OCI-LY1 (cell line): Measurements from ENCODE around the gene FAM234B.

ENCODE experiments used
- H2AFZ ChIP-seq: fragments of 200-600 bp; sonication (generic), shearing (Covaris generic); 2 replicates; pipeline ENCODE4 v1.6.0; 2014; ENCODE audit warnings: antibody characterized with exemption, mild to moderate bottlenecking, low read length
- H3F3A ChIP-seq: fragments of 200-600 bp; sonication (generic), shearing (Covaris generic); 2 replicates; pipeline ENCODE4 v1.6.0; 2014; ENCODE audit warnings: mild to moderate bottlenecking, antibody characterized with exemption, low read length, moderate library complexity; ENCODE audit not compliant: insufficient read depth
- H3K27ac ChIP-seq: fragments of 200-600 bp; sonication (generic); 2 replicates; pipeline ENCODE4 v1.5.1; 2014; ENCODE audit warnings: low read length, mixed run types, mild to moderate bottlenecking, low read depth; ENCODE audit not compliant: poor library complexity, severe bottlenecking
- H3K27me3 ChIP-seq: fragments of 200-600 bp; sonication (generic); 2 replicates; pipeline ENCODE4 v1.6.0; 2014; ENCODE audit warnings: antibody characterized with exemption, mild to moderate bottlenecking, low read length, moderate library complexity; ENCODE audit not compliant: insufficient read depth
- H3K36me3 ChIP-seq: fragments of 200-600 bp; sonication (generic); 2 replicates; pipeline ENCODE4 v1.6.1; 2014; ENCODE audit warnings: mild to moderate bottlenecking, antibody characterized with exemption, low read length, moderate library complexity, mixed read lengths; ENCODE audit not compliant: insufficient read depth
- H3K4me1 ChIP-seq: fragments of 200-600 bp; sonication (generic); 2 replicates; pipeline ENCODE4 v1.5.1; 2014; ENCODE audit warnings: mild to moderate bottlenecking, low read length, moderate library complexity; ENCODE audit not compliant: insufficient read depth, severe bottlenecking
- H3K4me2 ChIP-seq: fragments of 200-600 bp; sonication (generic), shearing (Covaris generic); 2 replicates; pipeline ENCODE4 v1.6.1; 2014; ENCODE audit warnings: low read length
- H3K4me3 ChIP-seq: fragments of 200-600 bp; sonication (generic); 2 replicates; pipeline ENCODE4 v1.5.1; 2014; ENCODE audit warnings: low read length, low read depth, mild to moderate bottlenecking, mixed read lengths; ENCODE audit not compliant: poor library complexity, severe bottlenecking
- H3K79me2 ChIP-seq: fragments of 200-600 bp; shearing (Covaris generic); 2 replicates; pipeline ENCODE4 v1.6.1; 2016; ENCODE audit warnings: mixed run types, low read length, mixed read lengths; ENCODE audit not compliant: insufficient read depth
- H3K9ac ChIP-seq: fragments of 200-600 bp; sonication (generic), shearing (Covaris generic); 2 replicates; pipeline ENCODE4 v1.6.1; 2014; ENCODE audit warnings: mild to moderate bottlenecking, low read length, mixed read lengths
- H3K9me2 ChIP-seq: fragments of 200-600 bp; sonication (generic), shearing (Covaris generic); 2 replicates; pipeline ENCODE4 v1.6.1; 2014; ENCODE audit warnings: low read depth, mild to moderate bottlenecking, low read length, mixed read lengths
- H3K9me3 ChIP-seq: fragments of 200-600 bp; shearing (Covaris generic); 2 replicates; pipeline ENCODE4 v1.6.1; 2014; ENCODE audit warnings: low read length, mixed read lengths
- H4K20me1 ChIP-seq: fragments of 200-600 bp; sonication (generic), shearing (Covaris generic); 2 replicates; pipeline ENCODE4 v1.6.0; 2016; ENCODE audit warnings: mild to moderate bottlenecking, low read length; ENCODE audit not compliant: insufficient read depth
- CTCF ChIP-seq: fragments of 200-600 bp; sonication (generic), shearing (Covaris generic); IDR thresholded peaks from 2 replicates; pipeline ENCODE4 v1.5.1; 2017; ENCODE audit warnings: mild to moderate bottlenecking, antibody characterized with exemption, low read length, moderate library complexity, mixed read lengths
- EZH2 ChIP-seq: fragments of 200-600 bp; sonication (generic), shearing (Covaris generic); IDR thresholded peaks from 2 replicates; pipeline ENCODE4 v1.8.0; 2017; ENCODE audit warnings: borderline replicate concordance, mixed run types, mild to moderate bottlenecking, antibody characterized with exemption, low read length, moderate library complexity, mixed read lengths

The FAM234B gene

GRCh38 chr12:13044002-13044905 lies at the start of gene FAM234B:
TSS of gene FAM234B (plus strand) at chr12:13044381. CDS start at chr12:13044404, 23 bp downstream.
- TF ChIP-seq EZH2, result no peak
- peak; percentile 27; the same call in 1 of the 2 replicates for TF ChIP-seq CTCF
- no peaks in the 10 kb centered on the region for H3F3A ChIP-seq
- peaks cover 11% of the 10 kb centered on the region for H3K4me1 ChIP-seq
- peak within 1 kb of the TSS; percentile 60 for H3K9ac ChIP-seq
- peak within 1 kb of the TSS; percentile 81 for H3K4me2 ChIP-seq
- 0 out of 2 replicates have a peak within 1 kb of the TSS, but pooled peaks have one; percentile 58 for H2AFZ ChIP-seq
- no peaks in the 10 kb centered on the region for H3K27me3 ChIP-seq
- peak within 1 kb of the TSS; percentile 72 for H3K4me3 ChIP-seq
- no peaks in the 10 kb centered on the region for H3K79me2 ChIP-seq
- no peaks in the 10 kb centered on the region for H4K20me1 ChIP-seq
- no peak within 1 kb of the TSS for H3K27ac ChIP-seq
- no peaks in the 10 kb centered on the region for H3K9me2 ChIP-seq
- H3K36me3 ChIP-seq, result no peaks in the 10 kb centered on the region
- H3K9me3 ChIP-seq, result no peaks in the 10 kb centered on the region

GRCh38 chr12:12995088-12995487 lies 49.1 kb upstream of the FAM234B start:
- no peaks in the 10 kb centered on the region for H3K79me2 ChIP-seq
- H3K9me3 ChIP-seq, result no peaks in the 10 kb centered on the region
- no peak overlapping the region for H2AFZ ChIP-seq
- peaks cover 5% of the 10 kb centered on the region for H3K4me1 ChIP-seq
- no peaks in the 10 kb centered on the region for H3K36me3 ChIP-seq
- no peak overlapping the region for H3K27ac ChIP-seq
- TF ChIP-seq CTCF, result no peak
- TF ChIP-seq EZH2, result no peak
- H3K27me3 ChIP-seq, result peaks cover 7% of the 10 kb centered on the region; the same call in 1 of the 2 replicates
- no peak overlapping the region for H3K4me3 ChIP-seq
- H3K9ac ChIP-seq, result no peak overlapping the region
- no peaks in the 10 kb centered on the region for H4K20me1 ChIP-seq
- no peaks in the 10 kb centered on the region for H3F3A ChIP-seq
- H3K4me2 ChIP-seq, result no peak overlapping the region
- no peaks in the 10 kb centered on the region for H3K9me2 ChIP-seq

- Histone ChIP-seq H3K9me3 (no peaks in the 10 kb centered on the region), H3K27ac (no peak overlapping the region), H3K4me3 (no peak overlapping the region), H3K79me2 (no peaks in the 10 kb centered on the region), H3K36me3 (no peaks in the 10 kb centered on the region), H3K27me3 (peaks cover 7% of the 10 kb centered on the region; the same call in 1 of the 2 replicates), H2AFZ (no peak overlapping the region), H3K4me1 (peaks cover 15% of the 10 kb centered on the region), H3K9ac (no peak overlapping the region), H3K4me2 (no peak overlapping the region), H3F3A (no peaks in the 10 kb centered on the region), H4K20me1 (no peaks in the 10 kb centered on the region), H3K9me2 (no peaks in the 10 kb centered on the region)
- TF ChIP-seq EZH2 (no peak), CTCF (no peak)
Observed at GRCh38 chr12:12996209-12996608, 48.0 kb upstream of the FAM234B start.
